ENCODE results near the gene CLCN2.

Gene CLCN2

DNA sequence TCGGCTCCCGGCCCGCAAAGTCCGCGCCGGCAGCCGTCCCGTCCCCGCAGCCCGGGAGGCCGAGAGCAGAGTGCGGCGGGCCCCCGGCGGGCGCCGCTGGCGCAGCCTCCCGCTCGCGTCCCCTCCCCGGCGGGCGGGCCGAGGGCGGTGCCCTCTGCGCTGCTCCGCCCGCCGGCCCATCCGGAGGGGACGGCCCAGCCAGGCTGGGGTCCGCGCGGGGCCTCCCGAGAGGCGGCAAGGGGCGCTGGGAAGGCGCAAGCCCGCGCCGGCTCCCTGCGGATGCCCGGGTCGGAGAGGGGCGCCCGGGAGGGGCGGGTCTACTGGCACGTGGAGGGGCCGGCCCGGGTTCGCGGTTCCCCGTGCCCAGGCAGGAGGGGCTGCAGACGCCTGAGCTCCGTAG lies at the start of gene CLCN2, which contains the start of gene POLR2H:
Gene CLCN2 (minus strand): TSS at position 74 of the 400 bp plus-strand sequence. CDS start 126 bp downstream, outside the sequence.
Gene POLR2H (plus strand): TSS at position 179 of the 400 bp plus-strand sequence. CDS start 1,783 bp downstream, outside the sequence.
- H3K27ac ChIP-seq: peak within 1 kb of the TSS; percentile 96
- TF ChIP-seq CTCF (conservative IDR thresholded peaks at IDR 0.05) (no peak), ZFX (IDR thresholded peaks at IDR 0.05) (0 out of 2 replicates have a peak, but pooled peaks have one; percentile 32)

DNA sequence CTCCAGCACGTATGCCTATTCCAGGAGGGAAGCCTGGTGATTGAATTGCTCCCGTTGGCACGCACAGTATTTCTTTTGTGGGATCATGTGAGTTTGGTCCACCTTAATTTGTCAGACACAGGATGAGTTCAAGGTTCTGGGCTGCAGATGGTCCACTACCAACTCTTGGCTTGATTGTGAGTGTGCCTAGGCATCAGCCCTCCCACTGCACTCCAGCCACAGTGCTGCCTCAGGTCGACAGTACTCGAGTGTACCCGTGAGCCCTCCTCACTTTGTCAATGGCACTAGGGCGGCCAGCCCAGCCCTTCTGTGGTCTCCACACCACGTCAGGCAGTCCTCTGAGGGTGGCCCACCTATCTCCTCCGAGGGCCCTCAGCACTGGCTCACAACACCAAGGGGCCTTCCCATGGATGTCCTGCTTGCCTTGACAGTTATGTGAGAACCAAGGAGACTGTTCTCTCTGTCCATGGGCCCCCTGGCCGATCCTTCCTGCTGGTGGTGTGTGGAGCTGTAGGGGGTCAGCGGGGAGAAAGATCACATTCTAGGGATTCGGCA lies 48.6 kb upstream of the CLCN2 start:
- no peak for TF ChIP-seq ZFX (IDR thresholded peaks at IDR 0.05)
- TF ChIP-seq CTCF (conservative IDR thresholded peaks at IDR 0.05): no peak
- H3K27ac ChIP-seq: no peak overlapping the region

GRCh38 chr3:184409331-184409926 lies 48.0 kb upstream of the CLCN2 start:
- no peak for TF ChIP-seq ZFX (IDR thresholded peaks at IDR 0.05)
- TF ChIP-seq CTCF (conservative IDR thresholded peaks at IDR 0.05): no peak
- H3K27ac ChIP-seq: no peak overlapping the region

DNA sequence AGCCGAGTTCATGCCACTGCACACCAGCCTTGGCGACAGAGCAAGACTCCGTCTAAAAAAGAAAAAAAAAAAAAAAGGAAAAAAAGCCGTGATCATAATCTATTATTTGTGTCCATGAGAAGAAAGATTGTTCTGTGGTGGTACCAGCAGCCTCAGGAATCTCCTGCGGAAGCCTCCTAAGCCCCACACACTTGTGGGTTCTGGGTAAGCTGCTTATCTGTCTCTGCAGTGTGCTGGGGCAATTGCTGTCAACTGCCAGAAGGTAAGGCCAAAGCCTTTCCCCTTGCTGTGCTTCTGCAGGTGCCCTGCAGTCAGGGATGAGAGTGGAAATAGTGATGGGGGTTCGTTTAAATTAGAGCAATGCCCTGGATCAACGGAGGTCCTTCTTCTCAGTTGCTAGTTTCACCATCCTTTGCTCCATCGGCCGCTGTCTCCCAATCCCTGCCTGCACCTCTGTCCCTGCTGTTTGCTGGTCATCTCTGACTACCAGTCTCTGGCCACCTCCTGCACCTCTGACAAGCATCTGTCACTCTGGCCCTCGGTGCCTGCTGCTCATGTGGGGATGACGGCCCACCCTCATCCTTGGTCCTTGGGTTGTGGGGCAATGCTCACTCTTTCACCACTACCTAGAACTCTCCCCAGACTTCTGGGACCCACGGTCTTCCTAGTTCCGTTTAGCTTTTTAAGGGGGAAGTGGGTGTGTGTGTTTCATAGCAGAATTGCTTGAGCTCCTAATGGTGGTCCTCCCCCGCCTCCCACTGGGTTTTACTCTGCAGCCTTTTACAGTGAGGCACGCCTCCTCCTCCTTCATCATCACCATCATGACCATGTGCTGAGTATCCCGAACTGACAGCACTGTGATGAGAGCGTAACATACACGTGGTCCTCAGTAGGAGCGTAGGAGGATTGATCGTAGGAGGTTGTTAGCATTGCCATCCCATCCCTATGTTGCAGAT lies 43.9 kb upstream of the CLCN2 start:
- TF ChIP-seq CTCF (conservative IDR thresholded peaks at IDR 0.05) (no peak), ZFX (IDR thresholded peaks at IDR 0.05) (no peak)
- no peak overlapping the region for H3K27ac ChIP-seq

DNA sequence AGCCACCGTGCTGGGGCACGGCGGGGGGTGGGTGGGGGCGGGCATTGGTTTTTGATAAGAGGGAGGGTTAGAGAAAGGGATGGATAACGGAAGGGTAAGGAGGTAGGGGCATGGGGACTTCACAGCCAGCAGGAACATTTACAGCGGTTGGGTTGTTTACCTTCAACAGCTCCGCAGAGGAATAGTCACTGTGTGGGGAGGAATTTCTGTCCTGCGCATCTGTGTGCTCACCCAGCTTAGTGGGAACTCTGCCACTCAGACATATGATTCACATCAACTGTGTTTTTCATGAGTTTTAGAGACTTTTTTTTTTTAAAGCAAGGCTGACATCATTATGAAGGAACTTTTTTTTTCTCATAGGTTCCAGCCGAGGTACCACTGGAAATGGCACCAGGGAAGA lies 38.0 kb upstream of the CLCN2 start:
- no peak for TF ChIP-seq CTCF (conservative IDR thresholded peaks at IDR 0.05)
- TF ChIP-seq ZFX (IDR thresholded peaks at IDR 0.05): no peak
- H3K27ac ChIP-seq: no peak overlapping the region

DNA sequence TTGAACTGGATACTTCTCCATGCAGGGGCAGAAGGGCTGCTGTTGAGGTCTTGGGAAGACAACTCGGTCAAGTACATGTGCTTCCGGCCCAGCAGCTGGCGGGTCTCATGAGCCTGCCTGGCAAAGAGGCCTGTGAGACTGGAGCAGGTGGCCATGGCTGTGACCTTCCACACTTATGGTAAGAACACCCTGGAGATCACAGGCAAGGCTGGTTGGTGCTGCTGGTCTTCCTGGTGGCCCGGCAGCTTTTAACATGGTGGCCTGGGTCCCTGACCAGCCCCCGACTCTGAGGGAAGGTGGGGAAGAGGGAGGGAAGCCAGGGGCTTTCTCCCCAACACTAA lies 33.9 kb upstream of the CLCN2 start:
- H3K27ac ChIP-seq: no peak overlapping the region
- no peak for TF ChIP-seq CTCF (conservative IDR thresholded peaks at IDR 0.05)

DNA sequence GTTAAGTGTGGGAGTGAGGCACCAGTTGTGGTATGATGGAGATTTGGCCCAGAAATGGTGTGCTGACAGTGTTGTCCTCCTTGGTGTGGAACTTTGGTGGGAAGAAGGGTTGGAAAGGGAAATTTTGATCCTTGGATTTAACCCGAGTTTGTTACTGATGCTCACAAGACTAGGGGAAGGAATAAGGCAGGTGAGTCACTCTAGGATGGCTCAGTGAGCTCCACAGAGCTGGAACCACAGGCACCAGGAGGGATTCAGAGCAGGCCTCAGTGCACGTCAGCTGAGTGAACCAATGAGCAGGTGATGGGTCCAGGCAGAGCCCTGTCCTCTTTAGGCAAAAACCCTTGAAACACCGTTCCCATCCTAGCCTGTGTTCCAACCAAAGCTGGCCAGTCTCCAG lies 29.9 kb upstream of the CLCN2 start:
- TF ChIP-seq CTCF (conservative IDR thresholded peaks at IDR 0.05) (no peak), ZFX (IDR thresholded peaks at IDR 0.05) (no peak)

More for the DNA sequence above, 29.9 kb upstream of the CLCN2 start:
- no peak overlapping the region for H3K27ac ChIP-seq
